Measurements from ENCODE around the gene LRRFIP1.
A peak's percentile ranks its signal among the peaks of the same experiment; 100 is the strongest.

Gene LRRFIP1

GRCh38 chr2:237704501-237705434, 77.4 kb downstream of the LRRFIP1 start:
- DNase-seq (ENCODE audit: low spot score): no peak

- DNase-seq (ENCODE audit: low spot score): no peak
Measured at GRCh38 chr2:237706257-237706656, 78.9 kb downstream of the LRRFIP1 start.

GRCh38 chr2:237708065-237708398, 80.6 kb downstream of the LRRFIP1 start:
- no peak for DNase-seq (ENCODE audit: low spot score)

GRCh38 chr2:237708491-237708890, 81.1 kb downstream of the LRRFIP1 start:
- DNase-seq (ENCODE audit: low spot score): no peak

GRCh38 chr2:237708961-237709360, 81.6 kb downstream of the LRRFIP1 start:
- no peak for DNase-seq (ENCODE audit: low spot score)

- no peak for DNase-seq (ENCODE audit: low spot score)
Measured at GRCh38 chr2:237711458-237712150, 84.2 kb downstream of the LRRFIP1 start.

- no peak for DNase-seq (ENCODE audit: low spot score)
Measured at GRCh38 chr2:237712477-237713377, 85.3 kb downstream of the LRRFIP1 start.

GRCh38 chr2:237714690-237715458, 87.5 kb downstream of the LRRFIP1 start:
- DNase-seq (ENCODE audit: low spot score): no peak

- no peak for DNase-seq (ENCODE audit: low spot score)
Measured at GRCh38 chr2:237715459-237715947, 88.1 kb downstream of the LRRFIP1 start.

GRCh38 chr2:237716011-237716410, 88.6 kb downstream of the LRRFIP1 start:
- DNase-seq (ENCODE audit: low spot score): no peak

GRCh38 chr2:237717366-237718276, 90.2 kb downstream of the LRRFIP1 start:
- no peak for DNase-seq (ENCODE audit: low spot score)

GRCh38 chr2:237718277-237718634, 90.9 kb downstream of the LRRFIP1 start:
- no peak for DNase-seq (ENCODE audit: low spot score)

GRCh38 chr2:237720444-237720843, 93.1 kb downstream of the LRRFIP1 start:
- no peak for DNase-seq (ENCODE audit: low spot score)

- DNase-seq (ENCODE audit: low spot score): no peak
Measured at GRCh38 chr2:237720957-237721356, 93.6 kb downstream of the LRRFIP1 start.

- DNase-seq (ENCODE audit: low spot score): no peak
Measured at GRCh38 chr2:237721458-237721857, 94.1 kb downstream of the LRRFIP1 start.

GRCh38 chr2:237722616-237723015, 95.2 kb downstream of the LRRFIP1 start:
- DNase-seq (ENCODE audit: low spot score): no peak

GRCh38 chr2:237723023-237723422, 95.6 kb downstream of the LRRFIP1 start:
- no peak for DNase-seq (ENCODE audit: low spot score)

- DNase-seq (ENCODE audit: low spot score): peak; percentile 21
Measured at GRCh38 chr2:237723602-237724001, 96.2 kb downstream of the LRRFIP1 start.

- no peak for DNase-seq (ENCODE audit: low spot score)
Measured at GRCh38 chr2:237724811-237725478, 97.6 kb downstream of the LRRFIP1 start.

GRCh38 chr2:237725661-237726060, 98.3 kb downstream of the LRRFIP1 start:
- no peak for DNase-seq (ENCODE audit: low spot score)

All from SW480 (cell line).